ENCODE results near the gene TXNIP. TPM values are rescaled to one million over a fixed set of nuclear protein-coding genes. Genes with fewer than 3 reads are reported as not detected.

TXNIP gene
- 945 TPM for total RNA-seq
- long read RNA-seq, transcript TXNIP-204 (8 exons, 2,926 nt): major isoform, 392 of 526 reads
- long read RNA-seq, transcript TXNIP-202 (2 exons, 509 nt): minor isoform, 20 of 526 reads
- long read RNA-seq, partial matches to known transcripts: 84 of 526 reads
- long read RNA-seq, other reads (novel, unspliced or antisense): 26 of 526 reads

GRCh38 chr1:145996433-145997015, at the start of gene TXNIP:
TXNIP (minus strand) TSS chr1:145996579; CDS start chr1:145996266, 313 bp downstream.
- peak; percentile 100 for DNase-seq
- ATAC-seq: peak; percentile 93
- intact Hi-C loops (cut with DNase I): no loop called here

GRCh38 chr1:146039844-146040194, 43.4 kb upstream of the TXNIP start:
- peak overlapping the region; percentile 90 for H3K27ac ChIP-seq
- no peaks in the 10 kb centered on the region for H3K27me3 ChIP-seq
- intact Hi-C loops (cut with DNase I): no loop called here
- ATAC-seq: no peak
- TF ChIP-seq CTCF (IDR thresholded peaks at IDR 0.05): no peak
- DNase-seq: no peak
- peak overlapping the region; percentile 77 for H3K4me3 ChIP-seq
- H3K36me3 ChIP-seq: no peaks in the 10 kb centered on the region
- H3K9me3 ChIP-seq: no peaks in the 10 kb centered on the region
- H3K4me1 ChIP-seq: no peaks in the 10 kb centered on the region

More at GRCh38 chr1:145996433-145997015, at the start of gene TXNIP:
- Histone ChIP-seq H3K36me3 (peaks cover 36% of the 10 kb centered on the region), H3K9me3 (no peaks in the 10 kb centered on the region), H3K27me3 (no peaks in the 10 kb centered on the region), H3K4me3 (peak within 1 kb of the TSS; percentile 92), H3K27ac (peak within 1 kb of the TSS; percentile 99), H3K4me1 (peaks cover 49% of the 10 kb centered on the region)
- no peak for TF ChIP-seq CTCF (IDR thresholded peaks at IDR 0.05)

GRCh38 chr1:146036965-146037646, 40.7 kb upstream of the TXNIP start:
- TF ChIP-seq CTCF (IDR thresholded peaks at IDR 0.05): no peak
- peak; percentile 71 for ATAC-seq
- peak overlapping the region; percentile 90 for H3K27ac ChIP-seq
- peak; percentile 85 for DNase-seq
- no peaks in the 10 kb centered on the region for H3K9me3 ChIP-seq
- H3K4me1 ChIP-seq: no peaks in the 10 kb centered on the region
- H3K27me3 ChIP-seq: no peaks in the 10 kb centered on the region
- H3K36me3 ChIP-seq: no peaks in the 10 kb centered on the region
- H3K4me3 ChIP-seq: peak overlapping the region; percentile 77
- intact Hi-C loops (cut with DNase I): no loop called here

- H3K27ac ChIP-seq: peak overlapping the region; percentile 24
- TF ChIP-seq CTCF (IDR thresholded peaks at IDR 0.05): no peak
- no peak for ATAC-seq
These were observed 40.0 kb upstream of the TXNIP start for GRCh38 chr1:146036241-146036964.

GRCh38 chr1:146035048-146035423, 38.7 kb upstream of the TXNIP start:
- DNase-seq (no peak), ATAC-seq (no peak)
- intact Hi-C loops (cut with DNase I): no loop called here
- H3K36me3 ChIP-seq: no peaks in the 10 kb centered on the region
- no peaks in the 10 kb centered on the region for H3K4me1 ChIP-seq
- H3K9me3 ChIP-seq: no peaks in the 10 kb centered on the region
- peak overlapping the region; percentile 44 for H3K27ac ChIP-seq
- TF ChIP-seq CTCF (IDR thresholded peaks at IDR 0.05): no peak
- H3K4me3 ChIP-seq: peak overlapping the region; percentile 77
- H3K27me3 ChIP-seq: no peaks in the 10 kb centered on the region

More at GRCh38 chr1:146036241-146036964, 40.0 kb upstream of the TXNIP start:
- no peaks in the 10 kb centered on the region for H3K36me3 ChIP-seq
- H3K27me3 ChIP-seq: no peaks in the 10 kb centered on the region
- intact Hi-C loops (cut with DNase I): no loop called here
- H3K4me1 ChIP-seq: no peaks in the 10 kb centered on the region
- H3K9me3 ChIP-seq: no peaks in the 10 kb centered on the region
- DNase-seq: no peak
- peak overlapping the region; percentile 77 for H3K4me3 ChIP-seq
